ENCODE measurements around the gene LRP11. TPM values are rescaled to one million over a fixed set of nuclear protein-coding genes. Genes with fewer than 3 reads are reported as not detected.
"Not testable (repeated sequence)": the region's sequence is repeated elsewhere in the genome, so short reads cannot be mapped to it uniquely, and the experiment has no call there.

LRP11 gene
- total RNA-seq, 3 donors from 2014 or later = 30.6 to 44.9 (median 35.8) TPM

DNA sequence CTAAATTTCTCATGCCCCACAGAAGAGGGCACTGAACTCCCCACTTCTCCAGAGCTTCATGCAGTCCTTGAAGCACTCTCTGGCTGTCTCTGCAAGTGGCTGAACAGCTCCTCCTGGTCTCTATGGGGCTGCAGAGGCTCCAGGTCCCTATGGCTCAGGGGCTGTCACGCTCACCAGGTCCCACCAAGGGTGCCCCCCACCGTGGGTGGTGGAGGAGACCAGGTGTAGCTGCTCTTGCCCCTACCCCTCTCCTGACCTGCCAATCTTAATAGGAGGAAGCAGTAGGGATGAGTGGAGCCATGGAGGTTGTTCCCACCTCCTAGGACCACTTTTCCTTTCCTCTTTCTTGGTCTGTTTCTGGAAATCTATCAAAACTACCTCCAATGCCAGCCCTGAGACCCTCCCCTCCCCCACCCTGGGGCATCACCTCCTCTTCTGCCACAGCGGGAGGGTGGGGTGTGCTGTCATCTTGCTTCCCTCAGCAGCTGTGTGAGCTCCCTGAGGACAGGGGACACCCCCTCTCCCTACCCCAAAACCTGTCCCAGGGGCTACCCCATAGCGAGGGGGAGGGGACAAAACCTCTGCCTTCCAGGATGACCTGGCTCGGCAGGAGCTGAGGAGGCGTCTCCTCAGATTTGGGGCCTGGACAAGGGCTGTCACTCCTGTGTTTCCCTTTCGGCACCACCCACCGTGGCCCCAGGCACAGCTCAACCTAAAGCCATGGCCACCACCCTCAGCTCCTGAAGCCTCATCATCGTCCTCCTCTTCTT lies 45.7 kb upstream of the LRP11 start:
- Histone ChIP-seq H3K27me3 (no peaks in the 10 kb centered on the region), H3K9me3 (peaks cover 0 to 10% of the 10 kb centered on the region in 2 donors), H3K27ac (no peak overlapping the region), H3K4me3 (no peak overlapping the region), H3K4me1 (no peaks in the 10 kb centered on the region), H3K36me3 (no peaks in the 10 kb centered on the region)
- TF ChIP-seq, protein P1, sequence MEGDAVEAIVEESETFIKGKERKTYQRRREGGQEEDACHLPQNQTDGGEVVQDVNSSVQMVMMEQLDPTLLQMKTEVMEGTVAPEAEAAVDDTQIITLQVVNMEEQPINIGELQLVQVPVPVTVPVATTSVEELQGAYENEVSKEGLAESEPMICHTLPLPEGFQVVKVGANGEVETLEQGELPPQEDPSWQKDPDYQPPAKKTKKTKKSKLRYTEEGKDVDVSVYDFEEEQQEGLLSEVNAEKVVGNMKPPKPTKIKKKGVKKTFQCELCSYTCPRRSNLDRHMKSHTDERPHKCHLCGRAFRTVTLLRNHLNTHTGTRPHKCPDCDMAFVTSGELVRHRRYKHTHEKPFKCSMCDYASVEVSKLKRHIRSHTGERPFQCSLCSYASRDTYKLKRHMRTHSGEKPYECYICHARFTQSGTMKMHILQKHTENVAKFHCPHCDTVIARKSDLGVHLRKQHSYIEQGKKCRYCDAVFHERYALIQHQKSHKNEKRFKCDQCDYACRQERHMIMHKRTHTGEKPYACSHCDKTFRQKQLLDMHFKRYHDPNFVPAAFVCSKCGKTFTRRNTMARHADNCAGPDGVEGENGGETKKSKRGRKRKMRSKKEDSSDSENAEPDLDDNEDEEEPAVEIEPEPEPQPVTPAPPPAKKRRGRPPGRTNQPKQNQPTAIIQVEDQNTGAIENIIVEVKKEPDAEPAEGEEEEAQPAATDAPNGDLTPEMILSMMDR (IDR thresholded peaks at IDR 0.05) = no peak
- TF ChIP-seq POLR2AphosphoS5 (IDR thresholded peaks at IDR 0.05) = no peak
- no peak for TF ChIP-seq POLR2A (IDR thresholded peaks at IDR 0.05)
- DNase-seq (ENCODE audit: low spot score in 2 of 2) = no peak
- intact Hi-C loops (cut with DNase I; ENCODE audit: low total_unique reads) = no loop called here

DNA sequence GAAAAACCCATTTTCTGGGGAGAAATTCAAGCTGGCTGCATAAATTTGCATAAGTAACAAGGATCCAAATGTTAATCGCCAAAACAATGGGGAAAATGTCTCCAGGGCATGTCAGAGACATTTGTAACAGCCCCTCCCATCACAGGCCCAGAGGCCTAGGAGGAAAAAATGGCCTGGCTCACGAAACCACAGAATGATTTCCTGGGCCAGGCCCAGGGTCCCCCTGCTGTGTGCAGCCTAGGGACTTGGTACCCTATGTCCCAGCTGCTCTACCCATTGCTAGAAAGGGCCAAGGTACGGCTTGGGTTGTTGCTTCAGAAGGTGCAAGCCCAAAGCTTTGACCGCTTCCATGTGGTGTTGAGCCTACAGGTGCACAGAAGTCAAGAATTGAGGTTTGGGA lies 44.3 kb upstream of the LRP11 start:
- H3K36me3 ChIP-seq; H3K4me1 ChIP-seq; H3K27me3 ChIP-seq; intact Hi-C loops (cut with DNase I; ENCODE audit: low total_unique reads); H3K4me3 ChIP-seq; H3K27ac ChIP-seq; DNase-seq (ENCODE audit: low spot score in 2 of 2): not testable (repeated sequence)
- H3K9me3 ChIP-seq = peaks cover 0 to 10% of the 10 kb centered on the region in 2 donors

DNA sequence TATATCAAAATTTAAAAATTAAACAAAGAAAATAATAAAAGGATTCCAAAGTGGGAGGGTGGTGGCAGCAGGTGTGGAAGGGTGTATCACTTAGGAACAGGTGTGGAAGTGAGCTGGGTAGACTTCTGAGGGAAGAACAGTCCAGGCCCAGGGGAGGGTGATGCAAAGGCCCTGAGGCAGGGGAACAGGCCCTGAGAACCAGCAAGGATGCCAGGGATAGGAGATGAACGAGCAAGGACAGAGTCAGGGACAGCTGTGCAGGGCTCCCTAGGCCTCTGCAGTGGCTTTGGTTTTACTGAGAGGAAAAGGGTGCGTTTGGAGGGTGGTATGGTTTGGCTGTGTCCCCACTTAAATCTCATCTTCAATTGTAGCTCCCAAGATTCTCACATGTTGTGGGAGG lies 43.2 kb upstream of the LRP11 start:
- intact Hi-C loops (cut with DNase I; ENCODE audit: low total_unique reads) = no loop called here
- TF ChIP-seq POLR2A (IDR thresholded peaks at IDR 0.05) = no peak
- TF ChIP-seq, protein P1 (IDR thresholded peaks at IDR 0.05) = no peak
- TF ChIP-seq POLR2AphosphoS5 (IDR thresholded peaks at IDR 0.05) = no peak

DNA sequence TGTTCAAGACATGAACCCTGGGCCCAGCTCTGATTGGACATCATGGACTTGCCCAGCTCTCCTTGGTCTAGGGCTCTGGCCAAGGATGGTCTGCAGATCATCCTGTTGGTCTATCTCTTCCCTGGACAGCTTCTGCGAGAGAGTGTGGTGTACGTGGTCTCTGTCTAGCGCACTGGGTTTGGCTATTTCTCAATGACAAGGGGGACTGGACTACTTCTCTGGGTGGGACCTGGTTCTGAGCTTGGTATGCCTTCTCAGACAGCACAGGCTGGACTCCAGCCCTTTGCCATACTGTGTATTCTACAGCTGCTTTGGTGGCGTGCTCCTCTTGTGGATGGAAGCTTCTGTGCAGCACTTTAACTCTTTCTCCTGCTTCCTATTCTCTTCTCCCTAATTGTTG lies 42.2 kb upstream of the LRP11 start:
- TF ChIP-seq, protein P1 (IDR thresholded peaks at IDR 0.05) = no peak
- TF ChIP-seq POLR2A (IDR thresholded peaks at IDR 0.05) (no peak), POLR2AphosphoS5 (IDR thresholded peaks at IDR 0.05) (no peak)
- no peaks in the 10 kb centered on the region for H3K36me3 ChIP-seq
- intact Hi-C loops (cut with DNase I; ENCODE audit: low total_unique reads) = no loop called here
- DNase-seq (ENCODE audit: low spot score in 2 of 2) = no peak
- no peak overlapping the region for H3K27ac ChIP-seq
- H3K27me3 ChIP-seq = no peaks in the 10 kb centered on the region
- H3K9me3 ChIP-seq = peaks cover 0 to 10% of the 10 kb centered on the region in 2 donors
- H3K4me3 ChIP-seq = no peak overlapping the region
- H3K4me1 ChIP-seq = no peaks in the 10 kb centered on the region

More for the DNA sequence above, 43.2 kb upstream of the LRP11 start:
- Histone ChIP-seq H3K9me3 (peaks cover 0 to 10% of the 10 kb centered on the region in 2 donors), H3K27me3 (no peaks in the 10 kb centered on the region), H3K27ac (no peak overlapping the region), H3K4me3 (no peak overlapping the region), H3K36me3 (no peaks in the 10 kb centered on the region), H3K4me1 (no peaks in the 10 kb centered on the region)
- DNase-seq (ENCODE audit: low spot score in 2 of 2) = no peak

DNA sequence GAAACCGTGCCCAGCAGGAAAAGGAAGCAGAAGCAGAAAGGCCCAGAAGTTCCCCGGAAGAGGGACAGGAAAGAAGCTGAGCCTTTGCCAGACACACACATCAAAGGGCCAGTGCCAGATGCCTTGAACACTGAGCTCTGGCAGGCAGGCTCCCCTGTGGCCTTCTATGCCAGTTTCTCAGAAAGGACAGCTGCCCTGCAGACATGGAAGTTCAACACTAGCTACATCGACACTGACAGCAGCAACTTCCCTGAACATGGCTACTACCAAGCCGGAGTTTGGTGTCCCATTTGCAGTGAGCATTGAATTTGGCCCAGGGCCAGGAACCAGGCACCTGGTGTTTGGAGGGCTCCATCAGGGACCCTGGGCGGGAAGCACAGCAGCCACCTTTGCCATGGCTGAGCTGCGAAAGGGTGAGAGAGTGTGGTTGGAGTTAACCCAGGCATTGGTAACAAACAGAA lies 41.8 kb upstream of the LRP11 start:
- Histone ChIP-seq H3K27me3 (no peaks in the 10 kb centered on the region), H3K4me3 (no peak overlapping the region), H3K9me3 (peaks cover 0 to 10% of the 10 kb centered on the region in 2 donors), H3K4me1 (no peaks in the 10 kb centered on the region), H3K36me3 (no peaks in the 10 kb centered on the region), H3K27ac (no peak overlapping the region)
- no peak for TF ChIP-seq POLR2A (IDR thresholded peaks at IDR 0.05)
- TF ChIP-seq POLR2AphosphoS5 (IDR thresholded peaks at IDR 0.05) = no peak
- TF ChIP-seq, protein P1 (IDR thresholded peaks at IDR 0.05) = no peak
- intact Hi-C loops (cut with DNase I; ENCODE audit: low total_unique reads) = no loop called here
- no peak for DNase-seq (ENCODE audit: low spot score in 2 of 2)
